ENCODE data around the gene PRKCSH. TPM values are rescaled to one million over a fixed set of nuclear protein-coding genes. Genes with fewer than 3 reads are reported as not detected.
"Not testable (repeated sequence)": the region's sequence is repeated elsewhere in the genome, so short reads cannot be mapped to it uniquely, and the experiment has no call there.

PRKCSH gene
- total RNA-seq, 1 experiment from 2014 or later, result 97.7 TPM

- DNase-seq; H3K27me3 ChIP-seq (ENCODE audit: control insufficient read depth, insufficient read depth, low read length); H3K4me3 ChIP-seq (ENCODE audit: insufficient read depth, low read depth, low read length): not testable (repeated sequence)
- H3K36me3 ChIP-seq (replicated peaks; ENCODE audit: control insufficient read depth, insufficient read depth, low read length), result peaks cover 16% of the 10 kb centered on the region
These were observed 1.9 kb upstream of the PRKCSH start for GRCh38 chr19:11433526-11433925.

- DNase-seq, result no peak
- peak overlapping the region; percentile 38 for H3K4me3 ChIP-seq (ENCODE audit: insufficient read depth, low read depth, low read length)
- H3K27me3 ChIP-seq (ENCODE audit: control insufficient read depth, insufficient read depth, low read length), result no peaks in the 10 kb centered on the region
- H3K36me3 ChIP-seq (replicated peaks; ENCODE audit: control insufficient read depth, insufficient read depth, low read length), result peaks cover 17% of the 10 kb centered on the region
These were observed 755 bp upstream of the PRKCSH start for GRCh38 chr19:11434703-11435056.

- Histone ChIP-seq H3K4me3 (ENCODE audit: insufficient read depth, low read depth, low read length) (peak overlapping the region; percentile 96), H3K27me3 (ENCODE audit: control insufficient read depth, insufficient read depth, low read length) (no peaks in the 10 kb centered on the region), H3K36me3 (replicated peaks; ENCODE audit: control insufficient read depth, insufficient read depth, low read length) (peaks cover 20% of the 10 kb centered on the region)
- peak; percentile 77 for DNase-seq
These were observed 438 bp downstream of the PRKCSH start for GRCh38 chr19:11435833-11436313.

GRCh38 chr19:11437955-11438354 is 2.5 kb downstream of the PRKCSH start:
- no peak overlapping the region for H3K4me3 ChIP-seq (ENCODE audit: insufficient read depth, low read depth, low read length)
- peaks cover 35% of the 10 kb centered on the region for H3K36me3 ChIP-seq (replicated peaks; ENCODE audit: control insufficient read depth, insufficient read depth, low read length)
- no peaks in the 10 kb centered on the region for H3K27me3 ChIP-seq (ENCODE audit: control insufficient read depth, insufficient read depth, low read length)
- DNase-seq, result no peak

- Histone ChIP-seq H3K27me3 (ENCODE audit: control insufficient read depth, insufficient read depth, low read length) (no peaks in the 10 kb centered on the region), H3K36me3 (replicated peaks; ENCODE audit: control insufficient read depth, insufficient read depth, low read length) (peaks cover 26% of the 10 kb centered on the region), H3K4me3 (ENCODE audit: insufficient read depth, low read depth, low read length) (no peak overlapping the region)
- DNase-seq, result no peak
These were observed 8.6 kb downstream of the PRKCSH start for GRCh38 chr19:11444059-11444458.

GRCh38 chr19:11445141-11445540 is 9.7 kb downstream of the PRKCSH start:
- DNase-seq, result peak; percentile 43
- no peaks in the 10 kb centered on the region for H3K27me3 ChIP-seq (ENCODE audit: control insufficient read depth, insufficient read depth, low read length)
- peaks cover 26% of the 10 kb centered on the region for H3K36me3 ChIP-seq (replicated peaks; ENCODE audit: control insufficient read depth, insufficient read depth, low read length)
- no peak overlapping the region for H3K4me3 ChIP-seq (ENCODE audit: insufficient read depth, low read depth, low read length)

GRCh38 chr19:11446271-11446651 is 10.8 kb downstream of the PRKCSH start:
- DNase-seq, result no peak
- Histone ChIP-seq H3K27me3 (ENCODE audit: control insufficient read depth, insufficient read depth, low read length) (no peaks in the 10 kb centered on the region), H3K4me3 (ENCODE audit: insufficient read depth, low read depth, low read length) (no peak overlapping the region), H3K36me3 (replicated peaks; ENCODE audit: control insufficient read depth, insufficient read depth, low read length) (peaks cover 20% of the 10 kb centered on the region)

- peak; percentile 99 for DNase-seq
These were observed 11.3 kb downstream of the PRKCSH start for GRCh38 chr19:11446652-11447301.

GRCh38 chr19:11447347-11448262 is 12.2 kb downstream of the PRKCSH start:
- Histone ChIP-seq H3K27me3 (ENCODE audit: control insufficient read depth, insufficient read depth, low read length) (no peaks in the 10 kb centered on the region), H3K36me3 (replicated peaks; ENCODE audit: control insufficient read depth, insufficient read depth, low read length) (peaks cover 8% of the 10 kb centered on the region), H3K4me3 (ENCODE audit: insufficient read depth, low read depth, low read length) (no peak overlapping the region)
- peak; percentile 50 for DNase-seq

More at GRCh38 chr19:11446652-11447301, 11.3 kb downstream of the PRKCSH start:
- Histone ChIP-seq H3K27me3 (ENCODE audit: control insufficient read depth, insufficient read depth, low read length) (no peaks in the 10 kb centered on the region), H3K36me3 (replicated peaks; ENCODE audit: control insufficient read depth, insufficient read depth, low read length) (peaks cover 15% of the 10 kb centered on the region), H3K4me3 (ENCODE audit: insufficient read depth, low read depth, low read length) (no peak overlapping the region)

- Histone ChIP-seq H3K4me3 (ENCODE audit: insufficient read depth, low read depth, low read length) (no peak overlapping the region), H3K36me3 (replicated peaks; ENCODE audit: control insufficient read depth, insufficient read depth, low read length) (peaks cover 8% of the 10 kb centered on the region), H3K27me3 (ENCODE audit: control insufficient read depth, insufficient read depth, low read length) (no peaks in the 10 kb centered on the region)
- peak; percentile 45 for DNase-seq
These were observed 13.0 kb downstream of the PRKCSH start for GRCh38 chr19:11448410-11448809.

GRCh38 chr19:11448923-11449554 is 13.6 kb downstream of the PRKCSH start:
- no peaks in the 10 kb centered on the region for H3K27me3 ChIP-seq (ENCODE audit: control insufficient read depth, insufficient read depth, low read length)
- H3K36me3 ChIP-seq (replicated peaks; ENCODE audit: control insufficient read depth, insufficient read depth, low read length), result peaks cover 7% of the 10 kb centered on the region
- peak; percentile 53 for DNase-seq
- no peak overlapping the region for H3K4me3 ChIP-seq (ENCODE audit: insufficient read depth, low read depth, low read length)

GRCh38 chr19:11450570-11451326 is 15.3 kb downstream of the PRKCSH start:
- H3K27me3 ChIP-seq (ENCODE audit: control insufficient read depth, insufficient read depth, low read length), result no peaks in the 10 kb centered on the region
- peak; percentile 81 for DNase-seq
- peaks cover 6% of the 10 kb centered on the region for H3K36me3 ChIP-seq (replicated peaks; ENCODE audit: control insufficient read depth, insufficient read depth, low read length)
- no peak overlapping the region for H3K4me3 ChIP-seq (ENCODE audit: insufficient read depth, low read depth, low read length)

GRCh38 chr19:11451327-11451870 is 16.0 kb downstream of the PRKCSH start:
- peak; percentile 91 for DNase-seq
- no peaks in the 10 kb centered on the region for H3K27me3 ChIP-seq (ENCODE audit: control insufficient read depth, insufficient read depth, low read length)
- peaks cover 6% of the 10 kb centered on the region for H3K36me3 ChIP-seq (replicated peaks; ENCODE audit: control insufficient read depth, insufficient read depth, low read length)
- H3K4me3 ChIP-seq (ENCODE audit: insufficient read depth, low read depth, low read length), result no peak overlapping the region

Measured in H7 (cell line).